NCI-H2196 (cell line): ENCODE data around the gene PTH2.
"Not testable (repeated sequence)": the region's sequence is repeated elsewhere in the genome, so short reads cannot be mapped to it uniquely, and the experiment has no call there.

Experiments
- DNase-seq: peaks from one replicate; lab custom pipeline; 2025; ENCODE audit not compliant: unreplicated experiment; lab: John Stamatoyannopoulos, UW

PTH2 gene, protein sequence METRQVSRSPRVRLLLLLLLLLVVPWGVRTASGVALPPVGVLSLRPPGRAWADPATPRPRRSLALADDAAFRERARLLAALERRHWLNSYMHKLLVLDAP

DNA sequence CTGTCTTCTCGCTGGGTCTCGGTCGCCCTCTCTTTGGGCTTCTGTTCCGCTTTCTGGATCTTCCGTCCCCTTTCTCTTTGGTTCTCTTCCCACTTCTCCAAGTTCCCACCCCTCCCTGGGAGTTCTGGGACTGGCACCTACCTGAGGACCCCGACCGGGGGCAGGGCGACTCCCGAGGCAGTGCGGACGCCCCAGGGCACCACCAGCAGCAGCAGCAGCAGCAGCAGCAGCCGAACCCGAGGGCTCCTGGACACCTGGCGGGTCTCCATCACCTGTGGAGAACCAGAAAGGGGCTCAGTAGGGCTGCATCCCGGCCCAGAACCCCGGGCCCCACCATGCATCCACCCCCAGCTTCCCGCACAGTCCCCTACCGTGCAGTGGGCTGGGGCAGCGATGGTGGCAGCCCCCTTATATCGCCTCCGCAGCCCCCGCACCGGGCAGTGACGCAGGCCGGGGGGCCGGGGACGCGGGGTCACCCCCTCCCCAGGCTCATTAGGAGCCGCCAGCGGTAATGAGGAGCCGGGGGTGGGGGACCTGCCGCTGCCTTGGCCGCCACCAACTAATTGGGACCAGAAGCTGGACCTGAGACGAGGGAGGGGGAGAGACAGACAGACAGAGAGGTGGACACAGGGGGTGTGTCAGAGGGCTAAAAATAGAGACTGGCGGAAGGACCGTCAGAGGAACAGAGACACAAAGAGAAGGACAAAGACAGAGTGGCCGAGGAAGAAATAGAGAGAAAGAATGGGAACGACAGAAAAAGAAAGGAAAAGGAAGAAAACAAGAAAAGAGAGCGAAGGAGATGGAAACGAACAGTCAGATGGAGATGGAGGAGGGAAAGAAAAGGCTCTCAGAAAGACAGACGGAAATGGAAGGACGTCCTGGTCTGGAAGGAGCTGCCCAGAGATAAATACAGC lies at the start of gene PTH2:
PTH2 (minus strand) TSS at position 371 of the 914 bp plus-strand sequence; CDS start at position 269, 102 bp downstream.
- DNase-seq, result no peak

DNA sequence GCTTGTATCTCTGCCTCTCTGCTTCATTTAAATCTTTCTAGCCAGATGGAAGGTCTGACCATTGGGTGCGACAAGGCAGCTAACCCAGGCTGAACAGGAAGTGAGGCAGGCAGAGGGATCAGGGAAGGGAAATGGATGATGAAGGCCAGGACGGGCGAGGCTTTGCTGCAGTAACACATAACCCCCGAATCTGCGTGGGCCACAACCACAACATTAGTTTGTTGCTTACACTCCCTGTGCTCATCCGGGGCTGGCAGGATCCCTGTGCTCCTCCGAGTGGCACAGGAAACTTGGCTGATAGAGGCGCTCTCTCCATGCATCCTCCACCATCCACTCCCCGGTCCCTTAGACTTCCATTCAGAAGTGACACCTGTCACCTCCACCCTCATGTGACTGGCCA lies 49.7 kb upstream of the PTH2 start:
- no peak for DNase-seq

DNA sequence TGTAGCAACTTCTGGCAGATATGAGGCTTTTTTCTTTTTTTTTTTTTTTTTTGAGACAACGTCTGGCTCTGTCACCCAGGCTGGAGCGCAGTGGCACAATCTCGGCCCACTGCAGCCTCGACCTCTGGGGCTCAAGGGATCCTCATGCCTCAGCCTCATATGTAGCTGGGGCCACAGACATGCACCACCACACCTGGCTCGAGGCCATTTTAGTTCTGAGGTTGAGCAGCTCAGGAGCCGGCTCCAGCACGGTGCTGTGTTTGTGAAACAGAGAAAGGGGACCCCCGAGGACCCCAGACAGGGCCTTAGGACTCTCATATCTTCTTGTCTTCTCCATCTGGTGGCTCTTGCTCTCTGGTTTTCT lies 47.4 kb upstream of the PTH2 start:
- DNase-seq, result no peak

DNA sequence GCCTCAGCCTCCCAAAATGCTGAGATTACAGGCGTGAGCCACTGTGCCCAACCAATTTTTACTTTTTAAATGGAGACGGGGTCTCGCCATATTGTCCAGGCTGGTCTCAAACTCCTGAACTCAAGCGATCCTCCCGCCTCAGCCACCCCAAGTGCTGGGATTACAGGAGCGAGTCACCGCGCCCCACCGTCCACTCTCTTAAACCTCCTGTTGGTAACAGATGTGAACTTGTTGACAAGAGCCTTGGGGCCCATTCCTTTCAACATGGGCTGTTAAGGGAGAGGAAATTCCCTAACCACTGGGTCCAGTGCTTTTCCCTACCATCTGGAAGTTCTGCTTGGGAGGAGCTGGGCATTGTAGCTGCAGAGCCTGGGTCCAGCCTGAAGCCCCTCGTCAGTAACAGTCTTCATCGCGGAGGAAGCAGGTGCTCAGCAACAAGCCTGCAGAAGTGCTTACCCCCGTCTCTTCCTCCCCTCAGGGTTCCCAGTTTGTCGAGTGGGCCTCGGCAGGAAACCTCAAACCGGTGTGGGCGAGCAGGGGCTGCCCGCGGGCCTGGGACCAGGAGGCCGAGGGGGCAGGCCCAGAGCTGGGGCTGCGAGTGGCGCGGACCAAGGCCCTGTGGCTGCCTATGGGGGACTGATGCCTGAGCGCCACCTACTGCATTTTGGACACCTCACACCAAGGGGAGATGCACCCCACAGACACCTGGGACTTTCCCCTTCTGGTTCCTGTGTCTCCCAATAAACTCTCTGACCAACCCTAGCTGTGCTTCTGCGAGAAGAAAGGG lies 46.8 kb upstream of the PTH2 start:
- no peak for DNase-seq

DNA sequence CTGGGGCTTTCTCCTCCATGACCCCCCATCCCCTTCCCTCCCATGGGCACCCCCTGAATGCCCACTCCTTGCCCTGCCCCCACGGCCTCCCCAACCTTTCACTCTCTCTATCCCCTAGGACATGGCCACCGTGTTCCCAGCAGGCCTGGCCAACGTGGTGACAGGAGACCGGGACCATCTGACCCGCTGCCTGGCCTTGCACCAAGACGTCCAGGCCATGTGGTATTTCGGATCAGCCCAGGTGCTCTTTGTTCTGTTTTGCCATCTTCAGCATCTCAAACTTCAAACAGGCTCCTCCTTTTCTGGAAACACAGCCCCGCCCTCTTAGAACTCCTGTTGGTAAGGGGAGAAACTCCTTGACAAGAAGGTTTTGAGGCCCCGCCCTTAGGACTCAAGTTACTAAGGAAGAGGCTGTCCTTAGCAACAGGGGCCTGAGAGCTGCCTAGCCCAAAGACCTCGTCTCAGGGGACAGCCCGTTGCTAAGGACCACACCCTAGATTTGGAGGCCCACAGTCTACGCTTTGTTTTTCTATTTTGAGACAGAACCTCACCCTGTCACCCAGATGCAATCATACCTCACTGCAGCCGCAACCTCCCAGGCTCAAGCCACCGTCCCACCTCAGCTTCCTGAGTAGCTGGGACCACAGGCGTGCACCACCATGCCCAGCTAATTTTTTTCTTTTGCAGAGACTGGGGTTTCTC lies 45.7 kb upstream of the PTH2 start:
- peak; percentile 47 for DNase-seq

DNA sequence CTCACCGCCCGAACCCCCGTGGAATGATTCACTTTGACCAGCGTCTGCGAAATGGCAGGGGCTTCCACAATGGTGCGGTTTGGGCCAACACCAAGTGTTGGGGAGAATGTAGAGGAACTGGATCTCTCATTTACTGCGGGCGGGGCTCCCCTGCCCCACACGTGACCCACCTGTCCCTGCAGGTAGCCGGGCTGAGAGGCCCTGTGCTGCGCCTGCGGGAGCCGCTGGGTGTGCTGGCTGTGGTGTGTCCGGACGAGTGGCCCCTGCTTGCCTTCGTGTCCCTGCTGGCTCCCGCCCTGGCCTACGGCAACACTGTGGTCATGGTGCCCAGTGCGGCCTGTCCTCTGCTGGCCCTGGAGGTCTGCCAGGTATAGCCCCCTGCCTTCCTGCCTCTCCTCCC lies 45.0 kb upstream of the PTH2 start:
- no peak for DNase-seq

DNA sequence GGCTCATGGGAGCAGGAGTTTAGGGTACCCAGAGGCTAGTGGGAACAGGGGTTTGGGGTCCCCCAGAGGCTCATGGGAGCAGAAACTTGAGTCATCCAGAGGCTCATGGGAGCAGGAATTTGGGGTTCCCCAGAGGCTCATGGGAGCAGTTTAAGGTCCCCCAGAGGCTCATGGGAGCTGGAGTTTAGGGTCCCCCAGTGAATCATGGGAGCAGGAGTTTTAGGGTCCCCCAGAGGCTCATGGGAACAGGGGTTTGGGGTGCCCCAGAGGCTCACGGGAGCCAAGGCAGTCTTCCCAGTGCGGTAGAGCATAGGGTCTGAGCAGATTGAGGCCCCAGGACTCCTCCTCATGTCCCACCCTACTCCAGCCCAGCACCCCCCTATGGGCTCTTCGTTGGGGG lies 42.1 kb upstream of the PTH2 start:
- no peak for DNase-seq

DNA sequence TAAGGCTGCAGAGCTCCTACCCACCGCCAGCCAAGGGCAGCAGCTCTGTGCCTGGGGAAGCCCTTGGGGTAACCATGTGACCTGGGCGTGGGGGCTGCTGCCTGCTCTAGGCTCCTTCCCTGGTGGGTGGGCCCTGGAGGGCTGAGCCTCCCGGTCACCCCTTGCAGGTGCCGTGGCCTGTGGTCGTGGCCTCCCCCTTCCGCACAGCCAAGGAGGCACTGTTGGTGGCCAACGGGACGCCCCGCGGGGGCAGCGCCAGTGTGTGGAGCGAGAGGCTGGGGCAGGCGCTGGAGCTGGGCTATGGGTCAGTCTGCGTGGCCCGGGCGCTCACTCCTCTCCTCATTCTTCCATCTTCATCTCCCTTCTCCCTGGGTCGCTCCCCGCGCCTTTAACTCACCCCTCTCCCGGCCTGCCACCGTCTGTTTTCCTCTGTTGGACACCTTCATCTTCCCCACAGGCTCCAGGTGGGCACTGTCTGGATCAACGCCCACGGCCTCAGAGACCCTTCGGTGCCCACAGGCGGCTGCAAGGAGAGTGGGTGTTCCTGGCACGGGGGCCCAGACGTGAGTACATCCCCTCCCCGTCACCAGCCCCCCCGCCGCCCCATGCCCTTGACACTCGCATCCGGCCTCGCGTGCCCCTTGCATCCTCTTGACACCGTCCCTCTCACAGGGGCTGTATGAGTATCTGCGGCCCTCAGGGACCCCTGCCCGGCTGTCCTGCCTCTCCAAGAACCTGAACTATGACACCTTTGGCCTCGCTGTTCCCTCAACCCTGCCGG lies 40.9 kb upstream of the PTH2 start:
- no peak for DNase-seq

DNA sequence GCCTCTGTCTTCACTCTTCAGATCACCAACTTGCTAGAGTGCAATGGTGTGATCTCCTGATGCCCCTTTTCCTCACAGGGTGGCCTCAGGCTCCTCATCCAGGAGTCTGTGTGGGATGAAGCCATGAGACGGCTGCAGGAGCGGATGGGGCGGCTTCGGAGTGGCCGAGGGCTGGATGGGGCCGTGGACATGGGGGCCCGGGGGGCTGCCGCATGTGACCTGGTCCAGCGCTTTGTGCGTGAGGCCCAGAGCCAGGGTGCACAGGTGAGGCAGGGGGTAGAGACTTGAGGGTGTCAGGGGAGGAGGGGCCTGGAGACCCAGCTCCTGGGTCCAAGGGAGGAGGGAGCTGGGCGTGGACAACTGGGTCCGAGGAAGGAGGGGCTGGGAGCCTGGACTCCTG lies 39.3 kb upstream of the PTH2 start:
- DNase-seq, result no peak

DNA sequence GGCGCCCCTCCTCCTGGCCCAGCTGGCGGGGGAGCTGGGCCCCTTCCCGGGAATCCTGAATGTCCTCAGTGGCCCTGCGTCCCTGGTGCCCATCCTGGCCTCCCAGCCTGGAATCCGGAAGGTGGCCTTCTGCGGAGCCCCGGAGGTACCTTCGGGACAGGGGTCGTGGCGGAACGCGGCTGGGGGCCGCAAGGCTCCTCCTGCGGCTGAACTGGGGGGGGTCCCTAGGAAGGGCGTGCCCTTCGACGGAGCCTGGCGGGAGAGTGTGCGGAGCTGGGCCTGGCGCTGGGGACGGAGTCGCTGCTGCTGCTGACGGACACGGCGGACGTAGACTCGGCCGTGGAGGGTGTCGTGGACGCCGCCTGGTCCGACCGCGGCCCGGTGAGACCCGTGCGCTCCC lies 38.4 kb upstream of the PTH2 start:
- no peak for DNase-seq

DNA sequence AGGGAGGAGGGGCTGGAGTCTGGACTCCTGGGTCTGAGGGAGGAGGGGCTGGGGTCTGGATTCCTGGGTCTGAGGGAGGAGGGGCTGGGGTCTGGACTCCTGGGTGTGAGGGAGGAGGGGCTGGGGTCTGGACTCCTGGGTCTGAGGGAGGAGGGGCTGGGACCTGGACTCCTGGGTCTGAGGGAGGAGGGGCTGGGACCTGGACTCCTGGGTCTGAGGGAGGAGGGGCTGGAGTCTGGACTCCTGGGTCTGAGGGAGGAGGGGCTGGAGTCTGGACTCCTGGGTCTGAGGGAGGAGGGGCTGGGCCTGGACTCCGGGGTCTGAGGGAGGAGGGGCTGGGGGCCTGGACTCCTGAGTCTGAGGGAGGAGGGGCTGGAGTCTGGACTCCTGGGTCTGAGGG lies 37.9 kb upstream of the PTH2 start:
- DNase-seq, result not testable (repeated sequence)

DNA sequence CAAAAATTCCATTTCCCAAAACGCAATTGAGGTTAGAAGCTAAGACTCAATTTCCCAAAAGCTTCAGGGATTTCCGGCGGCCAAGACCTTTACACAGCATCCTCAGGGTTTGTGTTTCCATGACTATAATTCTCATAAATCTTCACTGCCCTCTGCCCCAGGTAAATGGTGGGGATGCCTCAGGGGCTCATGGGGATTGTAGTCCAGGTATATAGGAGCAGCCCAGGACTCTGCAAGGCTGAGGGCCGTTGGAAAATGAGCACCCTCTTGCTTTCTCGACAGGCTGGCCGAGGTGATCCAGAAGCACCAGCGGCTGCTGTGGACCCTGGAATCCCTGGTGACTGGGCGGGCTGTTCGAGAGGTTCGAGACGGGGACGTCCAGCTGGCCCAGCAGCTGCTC lies 36.1 kb upstream of the PTH2 start:
- DNase-seq, result no peak

DNA sequence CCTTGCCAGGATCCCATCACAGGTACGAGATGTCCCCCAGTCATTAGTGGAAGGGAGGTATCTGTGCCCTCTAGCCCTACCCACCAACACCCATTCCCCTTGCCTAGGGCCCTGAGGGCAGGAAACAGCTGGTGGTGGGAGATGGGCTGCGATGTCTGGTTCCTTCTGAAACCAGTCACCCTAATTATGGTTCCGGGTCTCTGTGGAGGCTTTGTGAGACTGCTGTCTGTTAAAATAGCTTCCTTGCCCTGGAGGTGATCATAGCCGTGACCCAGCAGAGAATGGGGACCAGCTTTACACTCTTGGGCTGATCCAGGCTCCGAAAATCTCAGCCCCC lies 35.3 kb upstream of the PTH2 start:
- no peak for DNase-seq

DNA sequence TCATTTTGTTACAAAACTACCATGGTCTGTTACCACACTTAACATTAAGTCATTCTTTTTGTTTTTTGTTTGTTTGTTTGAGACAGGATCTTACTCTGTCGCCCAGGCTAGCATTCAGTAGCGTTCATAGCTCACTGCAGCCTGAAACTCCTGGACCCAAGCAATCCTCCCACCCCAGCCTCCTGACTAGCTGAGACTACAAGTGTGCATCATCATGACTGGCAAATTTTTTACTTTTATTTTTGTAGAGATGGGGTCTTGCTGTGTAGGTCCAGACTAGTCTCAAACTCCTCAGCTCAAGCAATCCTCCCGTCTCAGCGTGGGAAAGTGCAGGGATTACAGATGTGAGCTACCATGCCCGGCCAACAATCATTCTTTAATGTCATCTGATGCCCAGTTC lies 33.1 kb upstream of the PTH2 start:
- DNase-seq, result no peak

DNA sequence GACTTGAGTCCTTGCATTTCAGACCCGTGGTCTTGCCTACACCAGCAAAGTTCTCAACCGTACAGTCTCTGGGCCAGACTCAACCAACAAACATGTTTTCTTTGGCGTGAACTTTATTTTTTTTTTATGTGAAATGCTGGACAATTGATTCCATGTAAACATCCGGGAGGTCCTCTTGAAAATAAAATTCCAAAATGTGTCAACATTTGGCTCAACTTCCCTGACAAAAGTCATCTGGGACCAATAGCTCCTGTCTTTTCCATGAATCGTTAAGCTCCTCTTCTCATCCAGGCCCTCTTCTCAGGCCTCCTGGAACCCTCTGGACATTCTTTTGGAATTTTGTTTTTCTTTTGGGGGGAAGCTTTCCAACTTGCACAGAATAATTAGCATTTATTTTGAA lies 32.5 kb upstream of the PTH2 start:
- DNase-seq, result no peak

DNA sequence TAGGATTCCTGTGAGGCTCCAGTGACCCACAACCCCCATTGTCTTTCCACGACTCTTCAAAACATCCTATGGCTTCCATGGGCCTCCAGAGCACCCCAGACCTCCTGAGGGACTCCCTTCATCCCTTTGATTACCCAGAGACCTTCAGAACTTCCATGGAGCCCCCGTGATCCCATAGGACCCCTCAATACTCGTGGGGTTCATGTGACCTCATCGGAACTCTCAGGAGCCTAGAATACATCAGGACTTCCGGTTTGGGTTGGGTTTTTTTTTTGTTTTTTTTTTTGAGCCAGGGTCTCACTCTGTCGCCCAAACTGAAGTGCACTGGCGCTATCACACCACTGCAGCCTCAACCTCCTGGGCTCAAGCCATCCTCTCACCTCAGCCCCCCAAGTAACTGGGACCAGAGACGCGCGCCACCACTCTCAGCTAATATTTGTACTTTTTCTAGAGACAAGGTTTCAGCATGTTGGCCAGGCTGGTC lies 30.6 kb upstream of the PTH2 start:
- no peak for DNase-seq

DNA sequence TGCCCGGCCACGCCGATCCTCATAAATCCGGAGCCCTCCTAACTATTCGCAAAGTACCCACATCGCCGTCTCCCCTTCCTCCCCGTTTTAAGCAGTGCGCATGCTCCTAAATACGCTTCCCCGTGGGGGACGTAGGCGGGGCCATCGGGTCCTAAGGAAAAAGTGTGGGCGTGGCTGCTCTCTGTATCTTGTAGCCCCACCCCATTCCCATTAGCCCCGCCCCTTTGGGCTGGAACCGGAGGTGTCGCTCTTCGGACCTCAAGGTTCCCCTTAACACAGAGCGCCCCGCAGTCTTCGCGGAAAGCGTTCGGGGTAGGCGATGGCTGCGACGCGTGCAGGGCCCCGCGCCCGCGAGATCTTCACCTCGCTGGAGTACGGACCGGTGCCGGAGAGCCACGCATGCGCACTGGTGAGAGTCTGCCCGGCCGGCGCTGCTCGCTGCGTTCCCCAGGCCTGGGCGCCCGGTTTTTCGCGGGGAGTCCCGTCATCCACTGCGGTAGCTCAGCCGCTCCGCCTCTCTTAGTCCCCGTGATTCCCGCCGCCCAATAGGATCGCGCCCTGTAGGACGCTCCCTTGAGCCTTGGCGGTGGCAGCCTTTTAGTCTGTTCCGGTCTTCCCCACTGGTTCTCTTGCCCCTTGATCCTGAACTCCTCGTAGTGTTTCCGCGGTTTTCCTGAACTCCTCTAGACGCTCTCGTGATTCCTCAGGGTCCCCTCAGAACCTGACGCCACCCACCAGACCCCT lies 29.9 kb upstream of the PTH2 start, which contains the start of gene ALDH16A1:
ALDH16A1 (plus strand) TSS at position 213 of the 744 bp plus-strand sequence; CDS start at position 320, 107 bp downstream.
- DNase-seq, result peak; percentile 98

DNA sequence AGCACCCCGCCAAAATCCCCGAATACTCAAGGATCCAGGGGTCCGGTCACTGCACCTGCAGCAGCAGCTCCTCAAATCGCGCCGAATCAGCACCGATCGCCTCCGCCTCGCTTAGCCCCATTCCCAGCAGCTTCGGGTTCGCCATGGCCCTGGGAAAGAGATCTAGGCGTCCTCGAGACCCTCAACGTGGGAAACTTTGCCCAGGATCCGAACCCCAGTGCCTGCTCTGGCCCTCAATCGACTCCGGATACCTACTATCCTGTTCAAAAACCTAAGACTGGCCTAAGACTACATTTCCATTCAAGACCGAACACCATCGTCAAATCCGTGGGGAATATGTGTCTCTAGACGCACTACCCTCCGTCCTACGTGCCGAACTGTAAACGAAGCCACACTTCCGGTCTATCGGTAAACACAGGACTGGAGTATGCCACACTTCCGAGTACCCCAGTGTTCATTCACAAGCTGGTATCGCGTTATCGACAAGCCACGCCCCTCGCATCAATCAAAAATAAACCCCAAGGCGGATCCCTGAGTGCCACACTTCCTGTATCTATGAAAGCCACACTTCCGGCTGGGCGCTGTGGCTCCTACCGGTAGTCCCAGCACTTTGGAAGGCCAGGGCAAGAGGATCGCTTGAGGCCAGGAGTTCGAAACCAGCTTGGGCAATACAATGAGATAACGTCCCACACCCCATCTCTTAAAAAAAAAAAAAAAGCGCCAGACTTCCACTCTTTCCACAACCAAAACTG lies 28.4 kb upstream of the PTH2 start, which contains the start of gene PIH1D1:
PIH1D1 (minus strand) TSS at position 385 of the 752 bp plus-strand sequence; CDS start at position 145, 240 bp downstream.
- DNase-seq, result peak; percentile 97

DNA sequence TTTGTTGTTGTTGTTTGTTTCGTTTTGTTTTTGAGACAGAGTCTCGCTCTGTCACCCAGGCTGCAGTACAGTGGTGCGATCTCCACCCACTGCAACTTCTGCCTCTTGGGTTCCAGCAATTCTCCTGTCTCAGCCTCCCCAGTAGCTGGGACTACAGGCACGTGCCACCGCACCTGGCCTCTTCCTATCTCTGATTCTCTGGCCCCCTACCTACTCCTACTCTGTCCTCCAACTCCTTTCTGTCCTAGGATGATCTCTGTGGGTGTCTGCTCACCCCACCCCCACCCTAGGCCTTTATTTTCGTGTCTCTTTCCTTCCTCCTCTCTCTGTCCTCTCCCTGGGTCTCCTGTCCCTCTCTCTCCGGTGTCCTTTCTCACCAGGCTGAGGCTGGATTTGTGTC lies 27.2 kb upstream of the PTH2 start:
- DNase-seq, result no peak
